Lung (tissue), 12 donors: Measurements from ENCODE around the gene MSH5. TPM values are rescaled to one million over a fixed set of nuclear protein-coding genes. Genes with fewer than 3 reads are reported as not detected.
"Not testable (repeated sequence)": the region's sequence is repeated elsewhere in the genome, so short reads cannot be mapped to it uniquely, and the experiment has no call there.

Experiments used
- ATAC-seq: fragments of 200-7000 bp; cut with Tn5 transposase; one replicate; pipeline ENCODE4 v1.9.1; 2020; ENCODE audit warnings: moderate number of reproducible peaks; ENCODE audit not compliant: insufficient read depth, low FRiP score
- DNase-seq, 3 donors: peaks; one replicate each; pipeline ENCODE4 v3.0.0-alpha.2; 2013 to 2017
- H3K27ac ChIP-seq, 2 donors: one replicate each; pipeline ENCODE4 v1.5.1; 2013; ENCODE audit warnings: mild to moderate bottlenecking in 2 of 2, moderate library complexity in 2 of 2, control low read depth in 1 of 2, inconsistent platforms in 1 of 2, low read depth in 1 of 2, low read length in 1 of 2
- H3K27me3 ChIP-seq, 3 donors: one replicate each; pipeline ENCODE4 v1.5.1; 2013; ENCODE audit warnings: low read length in 2 of 3; ENCODE audit not compliant: control insufficient read depth in 3 of 3, insufficient read depth in 3 of 3
- H3K36me3 ChIP-seq, 4 donors: one replicate each; pipeline ENCODE4 v1.5.1; 2013; ENCODE audit warnings: low read length in 4 of 4, mild to moderate bottlenecking in 1 of 4, moderate library complexity in 1 of 4; ENCODE audit not compliant: control insufficient read depth in 4 of 4, insufficient read depth in 4 of 4
- H3K4me1 ChIP-seq, 5 donors: one replicate each; pipeline ENCODE4 v1.5.1; 2013; ENCODE audit warnings: low read length in 5 of 5, mild to moderate bottlenecking in 2 of 5, moderate library complexity in 1 of 5; ENCODE audit not compliant: control insufficient read depth in 5 of 5, insufficient read depth in 5 of 5
- H3K4me3 ChIP-seq: one replicate; pipeline ENCODE4 v1.5.1; 2013; ENCODE audit warnings: mild to moderate bottlenecking, control low read depth, moderate library complexity
- H3K9ac ChIP-seq, 2 donors: one replicate each; pipeline ENCODE4 v1.5.1; 2013; ENCODE audit warnings: low read length in 2 of 2, control low read depth in 1 of 2; ENCODE audit not compliant: insufficient read depth in 1 of 2
- H3K9me3 ChIP-seq, 4 donors: one replicate each; pipeline ENCODE4 v1.5.1; 2013; ENCODE audit warnings: low read length in 3 of 4, mild to moderate bottlenecking in 1 of 4, moderate library complexity in 1 of 4; ENCODE audit not compliant: control insufficient read depth in 4 of 4, insufficient read depth in 3 of 4
- WGBS, 2 donors: extraction: QIAGEN DNeasy Blood & Tissue Kit; methylation state at CpG; one replicate each; pipeline ENCODE4 v1.1.7; 2013; 5-methylcytosine and 5-hydroxymethylcytosine counted together
- polyA plus RNA-seq, 2 donors: library from polyadenylated mRNA; stranded (reverse); fragments of 200-250 nt; gene quantifications; one replicate each; pipeline ENCODE4 v1.2.1, GENCODE V29; 2013
- total RNA-seq, 2 donors: library from RNA; depleted of rRNA in 1 of 2; stranded (reverse); fragments of >200 nt in 1 of 2; gene quantifications; one replicate each; pipeline ENCODE4 v1.2.1, GENCODE V29; 2014 to 2021
- TF ChIP-seq, protein P1 (sequence below): IDR thresholded peaks from 2 replicates; pipeline ENCODE4 v1.5.1; 2012; ENCODE audit warnings: mild to moderate bottlenecking; ENCODE audit errors: control extremely low read depth, extremely low read depth
- donor health status: control.
- donor health status: control.
- donor health status: Bipolar disorder and iron deficiency.
- donor health status: healthy.
- donor health status: DM: yes; HTN: yes; CAD: no.

Gene MSH5
- total and polyA plus RNA-seq, 4 donors: 4.5 to 17.8 (median 13.4) TPM

DNA sequence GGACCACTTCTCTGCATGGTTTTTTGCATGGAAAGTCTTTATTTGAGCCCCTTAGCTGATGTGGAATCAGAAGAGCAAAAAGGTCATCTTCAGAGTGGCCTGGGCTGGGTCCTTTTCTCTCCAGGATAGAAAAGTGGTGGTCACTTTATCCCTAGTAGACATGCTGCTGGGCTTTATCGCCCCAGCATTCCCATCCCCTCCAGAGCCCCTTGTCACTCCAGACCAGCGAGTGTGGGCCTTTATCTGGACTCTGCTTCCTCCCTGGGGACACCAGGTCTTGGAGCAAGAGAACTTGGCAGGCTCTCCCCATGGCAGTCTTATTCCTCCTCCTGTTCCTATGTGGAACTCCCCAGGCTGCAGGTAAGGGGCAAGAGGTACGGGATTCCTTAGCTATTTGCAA is 33.2 kb upstream of the MSH5 start, which contains the start of gene LY6G6F:
TSS of gene LY6G6F (plus strand) at position 268 of the 400 bp plus-strand sequence. CDS start at position 309, 41 bp downstream.
- H3K27ac ChIP-seq: no peak within 1 kb of the TSS
- no peak within 1 kb of the TSS for H3K9ac ChIP-seq
- H3K27me3 ChIP-seq: no peaks in the 10 kb centered on the region
- TF ChIP-seq, protein P1, sequence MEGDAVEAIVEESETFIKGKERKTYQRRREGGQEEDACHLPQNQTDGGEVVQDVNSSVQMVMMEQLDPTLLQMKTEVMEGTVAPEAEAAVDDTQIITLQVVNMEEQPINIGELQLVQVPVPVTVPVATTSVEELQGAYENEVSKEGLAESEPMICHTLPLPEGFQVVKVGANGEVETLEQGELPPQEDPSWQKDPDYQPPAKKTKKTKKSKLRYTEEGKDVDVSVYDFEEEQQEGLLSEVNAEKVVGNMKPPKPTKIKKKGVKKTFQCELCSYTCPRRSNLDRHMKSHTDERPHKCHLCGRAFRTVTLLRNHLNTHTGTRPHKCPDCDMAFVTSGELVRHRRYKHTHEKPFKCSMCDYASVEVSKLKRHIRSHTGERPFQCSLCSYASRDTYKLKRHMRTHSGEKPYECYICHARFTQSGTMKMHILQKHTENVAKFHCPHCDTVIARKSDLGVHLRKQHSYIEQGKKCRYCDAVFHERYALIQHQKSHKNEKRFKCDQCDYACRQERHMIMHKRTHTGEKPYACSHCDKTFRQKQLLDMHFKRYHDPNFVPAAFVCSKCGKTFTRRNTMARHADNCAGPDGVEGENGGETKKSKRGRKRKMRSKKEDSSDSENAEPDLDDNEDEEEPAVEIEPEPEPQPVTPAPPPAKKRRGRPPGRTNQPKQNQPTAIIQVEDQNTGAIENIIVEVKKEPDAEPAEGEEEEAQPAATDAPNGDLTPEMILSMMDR: no peak
- H3K4me1 ChIP-seq: peaks cover 5 to 12% (median 6%) of the 10 kb centered on the region in 5 donors
- no peaks in the 10 kb centered on the region for H3K9me3 ChIP-seq
- WGBS, 2 donors: 62 to 79% methylated on average over 3 of the region's 3 CpGs
- ATAC-seq (no peak), DNase-seq (no peak)
- H3K4me3 ChIP-seq: no peak within 1 kb of the TSS
- H3K36me3 ChIP-seq: no peaks in the 10 kb centered on the region

GRCh38 chr6:31707701-31708100 is 32.1 kb upstream of the MSH5 start:
- no peak for ATAC-seq

GRCh38 chr6:31708224-31708623 is 31.6 kb upstream of the MSH5 start:
- H3K4me1 ChIP-seq: peaks cover 0 to 8% (median 0%) of the 10 kb centered on the region in 5 donors
- WGBS, 2 donors: 96 to 100% methylated on average over 3 of the region's 3 CpGs
- DNase-seq (no peak), ATAC-seq (no peak)
- no peak overlapping the region for H3K4me3 ChIP-seq
- no peaks in the 10 kb centered on the region for H3K36me3 ChIP-seq
- no peaks in the 10 kb centered on the region for H3K9me3 ChIP-seq
- H3K27ac ChIP-seq: no peak overlapping the region
- H3K27me3 ChIP-seq: no peaks in the 10 kb centered on the region
- H3K9ac ChIP-seq: no peak overlapping the region
- TF ChIP-seq, protein P1: no peak

More at GRCh38 chr6:31707701-31708100, 32.1 kb upstream of the MSH5 start:
- Histone ChIP-seq H3K4me1 (peaks cover 0 to 8% (median 0%) of the 10 kb centered on the region in 5 donors), H3K9ac (no peak overlapping the region), H3K4me3 (no peak overlapping the region), H3K27me3 (no peaks in the 10 kb centered on the region), H3K27ac (no peak overlapping the region), H3K36me3 (no peaks in the 10 kb centered on the region), H3K9me3 (no peaks in the 10 kb centered on the region)
- TF ChIP-seq, protein P1: no peak
- no peak for DNase-seq
- WGBS, 2 donors: 85 to 88% methylated on average over 10 of the region's 10 CpGs

GRCh38 chr6:31709157-31709556 is 30.6 kb upstream of the MSH5 start:
- H3K36me3 ChIP-seq, DNase-seq: not testable (repeated sequence)
- WGBS, 2 donors: 77% methylated on average over 11 of the region's 11 CpGs

More at GRCh38 chr6:31709157-31709556, 30.6 kb upstream of the MSH5 start:
- H3K4me3 ChIP-seq, H3K9ac ChIP-seq, ATAC-seq, H3K9me3 ChIP-seq, H3K4me1 ChIP-seq, H3K27me3 ChIP-seq, H3K27ac ChIP-seq: not testable (repeated sequence)
